ENCODE results near the gene CHST11.
"Not testable (repeated sequence)": the region's sequence is repeated elsewhere in the genome, so short reads cannot be mapped to it uniquely, and the experiment has no call there.

CHST11 gene

DNA sequence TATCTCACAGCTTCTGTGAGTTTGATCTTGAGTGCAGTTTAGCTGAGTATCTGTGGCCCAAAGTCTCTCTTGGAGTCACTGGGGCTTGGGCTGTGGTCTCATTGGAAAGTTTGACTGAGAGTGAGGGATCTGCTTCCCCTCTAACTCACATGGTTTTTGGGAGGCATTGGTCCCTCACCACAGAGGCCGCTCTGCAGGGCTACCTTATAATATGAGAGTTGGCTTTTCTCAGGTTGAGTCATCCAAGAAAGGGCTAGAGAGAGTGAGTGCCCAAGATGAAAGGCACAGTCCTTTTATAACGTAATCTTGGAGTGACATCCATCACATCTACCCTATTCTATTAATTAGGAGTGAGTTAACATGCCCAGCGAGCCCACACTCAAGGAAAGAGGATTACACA lies 325.5 kb downstream of the CHST11 start:
- no peak overlapping the region for H3K27ac Mint-ChIP-seq
- peaks cover 3% of the 10 kb centered on the region for H3K36me3 Mint-ChIP-seq
- H3K4me1 Mint-ChIP-seq = no peaks in the 10 kb centered on the region
- H3K9me3 Mint-ChIP-seq = no peaks in the 10 kb centered on the region
- H3K27me3 Mint-ChIP-seq = no peaks in the 10 kb centered on the region
- H3K4me3 Mint-ChIP-seq = no peak overlapping the region

- no peaks in the 10 kb centered on the region for H3K9me3 Mint-ChIP-seq
- H3K36me3 Mint-ChIP-seq = no peaks in the 10 kb centered on the region
- no peak overlapping the region for H3K4me3 Mint-ChIP-seq
- no peaks in the 10 kb centered on the region for H3K27me3 Mint-ChIP-seq
- no peak overlapping the region for H3K27ac Mint-ChIP-seq
- peaks cover 3% of the 10 kb centered on the region for H3K4me1 Mint-ChIP-seq
Observed at GRCh38 chr12:104784592-104784991, 327.8 kb downstream of the CHST11 start.

DNA sequence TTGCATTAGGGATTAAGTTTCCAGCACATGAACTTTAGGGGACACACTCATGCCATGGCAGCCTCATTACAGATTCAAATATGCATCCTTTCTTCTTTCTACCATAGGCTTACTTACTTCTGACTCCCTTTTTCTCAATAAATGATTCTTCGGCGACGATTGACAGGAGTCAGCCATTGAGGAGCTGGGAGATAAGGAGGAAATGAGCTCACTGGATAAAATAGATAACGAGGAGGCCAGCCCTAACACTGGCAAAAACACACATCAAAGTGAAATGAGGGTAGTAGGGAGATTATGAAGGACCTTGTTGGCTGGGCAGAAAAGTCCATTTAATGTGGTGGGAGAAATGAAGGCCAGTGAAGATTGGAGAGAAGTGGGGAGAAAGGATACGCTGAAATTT lies 329.1 kb downstream of the CHST11 start:
- Mint-ChIP-seq H3K36me3 (no peaks in the 10 kb centered on the region), H3K9me3 (no peaks in the 10 kb centered on the region), H3K4me1 (peaks cover 7% of the 10 kb centered on the region), H3K27me3 (no peaks in the 10 kb centered on the region), H3K4me3 (no peak overlapping the region), H3K27ac (no peak overlapping the region)

DNA sequence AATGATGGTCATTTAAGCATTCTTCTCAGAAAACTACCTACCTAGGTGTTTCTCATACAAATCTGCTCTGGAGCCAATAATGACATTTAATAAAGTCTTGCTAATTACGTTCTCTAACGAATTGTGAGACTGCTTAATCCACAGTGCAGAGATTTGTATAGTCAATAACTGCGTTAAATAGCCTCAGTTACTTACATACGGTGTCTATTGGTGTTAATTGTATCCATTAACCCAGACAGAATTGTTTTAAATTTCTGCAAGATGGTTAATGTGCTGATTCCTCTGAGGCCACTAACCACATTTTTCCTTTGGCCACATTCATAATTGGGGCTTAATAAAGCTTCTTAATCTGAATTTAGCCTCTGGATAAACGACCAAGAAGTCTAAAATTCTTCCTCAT lies 329.6 kb downstream of the CHST11 start:
- Mint-ChIP-seq H3K27me3 (no peaks in the 10 kb centered on the region), H3K4me3 (no peak overlapping the region), H3K27ac (no peak overlapping the region), H3K36me3 (no peaks in the 10 kb centered on the region), H3K9me3 (no peaks in the 10 kb centered on the region), H3K4me1 (peaks cover 7% of the 10 kb centered on the region)

DNA sequence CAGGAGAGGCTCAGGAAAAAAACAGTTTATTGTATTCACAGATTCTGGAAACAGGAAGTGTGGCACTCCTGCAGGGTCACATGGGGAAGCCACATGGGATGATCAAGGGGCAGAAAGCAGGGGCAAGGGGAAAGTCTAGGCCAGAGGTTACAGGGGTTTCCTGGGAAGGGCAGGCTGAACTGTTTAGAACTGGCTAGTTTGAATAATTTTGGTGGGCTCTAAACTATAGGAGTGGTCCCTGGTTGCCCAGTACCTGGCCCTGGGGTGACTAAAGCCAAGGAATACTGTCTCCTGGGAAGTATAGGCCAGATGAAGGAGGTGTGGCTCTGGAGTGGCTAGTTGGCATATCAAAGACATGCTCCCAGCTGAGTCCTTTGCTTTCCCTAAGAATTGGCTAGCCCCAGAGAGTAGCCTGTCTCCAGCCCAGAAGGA lies 332.1 kb downstream of the CHST11 start:
- H3K36me3 Mint-ChIP-seq = no peaks in the 10 kb centered on the region
- H3K27me3 Mint-ChIP-seq = no peaks in the 10 kb centered on the region
- no peaks in the 10 kb centered on the region for H3K9me3 Mint-ChIP-seq
- H3K4me3 Mint-ChIP-seq = no peak overlapping the region
- peaks cover 7% of the 10 kb centered on the region for H3K4me1 Mint-ChIP-seq
- no peak overlapping the region for H3K27ac Mint-ChIP-seq

DNA sequence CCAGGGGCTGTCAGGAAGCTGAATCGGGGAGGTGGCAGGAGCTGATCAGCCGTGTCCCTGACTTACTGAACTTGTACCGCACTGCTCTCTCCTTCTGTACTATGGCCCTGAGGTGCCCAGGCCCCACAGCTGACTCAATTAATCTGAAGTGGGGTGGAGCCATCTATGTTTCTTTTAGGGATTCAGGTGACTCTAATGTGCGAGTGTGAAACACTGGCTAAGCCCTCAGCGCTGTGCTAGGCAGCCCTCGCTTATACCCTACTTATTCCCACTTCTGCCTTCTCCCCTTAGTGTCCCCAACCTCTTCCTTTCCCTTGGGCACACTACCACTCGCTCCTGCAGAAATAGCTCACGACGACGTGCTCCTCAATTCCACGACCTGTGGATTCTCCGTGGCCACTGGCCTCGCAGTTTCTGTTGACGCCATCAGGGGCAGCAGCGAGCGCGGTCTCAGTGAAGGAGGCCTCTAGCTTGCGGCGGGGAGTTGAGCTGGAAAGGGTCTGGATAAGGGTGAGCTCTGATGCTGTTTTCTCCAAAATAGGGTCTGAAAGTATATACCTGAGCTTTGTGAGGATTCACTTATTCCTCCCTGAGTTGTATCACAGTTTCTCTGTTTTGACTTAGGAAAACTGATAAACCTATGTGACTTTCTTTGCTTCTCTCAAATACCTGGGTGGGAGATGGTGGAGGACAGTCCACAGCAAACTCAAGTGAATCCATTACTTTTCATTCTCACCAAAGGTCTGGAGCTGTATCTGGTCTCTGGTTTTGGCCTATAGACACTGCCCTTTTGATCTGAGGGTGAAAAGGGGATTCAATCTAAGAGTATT lies 333.8 kb downstream of the CHST11 start:
- Mint-ChIP-seq H3K4me3 (no peak overlapping the region), H3K4me1 (peaks cover 7% of the 10 kb centered on the region), H3K27me3 (peaks cover 2% of the 10 kb centered on the region), H3K36me3 (no peaks in the 10 kb centered on the region), H3K9me3 (no peaks in the 10 kb centered on the region), H3K27ac (no peak overlapping the region)

DNA sequence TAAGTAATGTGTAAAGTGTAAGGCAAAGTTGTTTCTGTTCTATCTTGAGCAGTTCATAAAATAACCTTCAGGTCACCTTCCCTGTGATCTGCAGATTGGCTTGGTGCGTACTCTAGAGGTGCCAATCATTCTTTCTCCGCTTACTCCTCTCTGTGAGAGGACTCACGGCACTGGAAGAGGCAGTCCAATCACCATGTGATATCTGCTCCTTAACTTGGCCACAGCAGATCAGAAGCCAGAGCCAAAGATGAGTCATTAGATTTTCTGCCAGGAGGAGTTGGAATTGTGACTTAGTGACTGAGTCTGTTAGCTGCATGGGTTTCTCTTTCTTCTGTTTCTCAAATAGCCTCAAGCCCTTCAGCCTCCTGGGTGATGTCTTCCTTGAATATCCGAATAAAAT lies 335.8 kb downstream of the CHST11 start:
- H3K4me3 Mint-ChIP-seq = no peak overlapping the region
- H3K9me3 Mint-ChIP-seq = no peaks in the 10 kb centered on the region
- H3K36me3 Mint-ChIP-seq = no peaks in the 10 kb centered on the region
- H3K27me3 Mint-ChIP-seq = peaks cover 2% of the 10 kb centered on the region
- peaks cover 7% of the 10 kb centered on the region for H3K4me1 Mint-ChIP-seq
- no peak overlapping the region for H3K27ac Mint-ChIP-seq

GRCh38 chr12:104793285-104793684 lies 336.5 kb downstream of the CHST11 start:
- Mint-ChIP-seq H3K4me1 (peaks cover 7% of the 10 kb centered on the region), H3K27ac (no peak overlapping the region), H3K4me3 (no peak overlapping the region), H3K27me3 (peaks cover 2% of the 10 kb centered on the region), H3K36me3 (no peaks in the 10 kb centered on the region), H3K9me3 (no peaks in the 10 kb centered on the region)

DNA sequence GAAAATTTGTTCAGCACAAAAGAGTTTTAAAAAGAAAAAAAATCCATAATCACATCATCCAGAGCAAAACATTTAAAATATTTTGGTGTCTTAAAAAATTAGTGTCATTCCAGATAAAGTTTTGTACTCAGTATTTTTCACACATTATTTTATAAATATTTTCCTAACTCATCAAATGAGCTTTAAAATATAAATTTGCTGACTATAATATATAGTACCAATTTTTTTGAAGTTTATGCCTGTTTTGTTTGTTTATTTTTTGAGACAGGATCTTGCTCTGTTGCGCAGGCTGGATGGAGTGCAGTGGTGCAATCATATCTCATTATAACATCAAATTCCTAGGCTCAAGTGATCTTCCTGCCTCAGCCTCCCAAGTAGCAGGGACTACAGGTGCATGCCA lies 337.2 kb downstream of the CHST11 start:
- Mint-ChIP-seq H3K27me3 (peaks cover 2% of the 10 kb centered on the region), H3K4me3 (no peak overlapping the region), H3K36me3 (no peaks in the 10 kb centered on the region), H3K4me1 (peaks cover 4% of the 10 kb centered on the region), H3K27ac (no peak overlapping the region), H3K9me3 (no peaks in the 10 kb centered on the region)

- H3K9me3 Mint-ChIP-seq = no peaks in the 10 kb centered on the region
- H3K27me3 Mint-ChIP-seq = peaks cover 2% of the 10 kb centered on the region
- H3K4me1 Mint-ChIP-seq = no peaks in the 10 kb centered on the region
- no peak overlapping the region for H3K4me3 Mint-ChIP-seq
- no peaks in the 10 kb centered on the region for H3K36me3 Mint-ChIP-seq
- H3K27ac Mint-ChIP-seq = no peak overlapping the region
Observed at GRCh38 chr12:104796475-104796862, 339.7 kb downstream of the CHST11 start.

DNA sequence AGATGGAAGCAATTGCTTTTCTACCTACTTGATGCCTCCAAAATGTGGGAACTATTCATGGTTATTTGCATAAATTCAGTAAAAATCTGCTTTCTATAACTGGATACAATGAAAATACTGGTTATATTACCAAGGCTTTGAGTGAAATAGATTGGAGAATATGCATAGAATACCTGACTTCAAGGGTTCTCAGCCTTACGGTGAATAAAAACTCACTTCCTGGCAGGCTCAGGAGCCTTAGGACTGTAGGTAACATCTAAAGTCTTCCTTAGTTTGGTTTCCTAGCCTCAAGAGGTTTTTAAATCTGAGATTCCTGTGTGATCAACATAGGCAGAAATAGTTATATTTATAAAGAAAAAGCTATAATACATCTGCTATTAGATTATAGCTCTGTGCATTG lies 342.7 kb downstream of the CHST11 start:
- no peak overlapping the region for H3K4me3 Mint-ChIP-seq
- H3K27me3 Mint-ChIP-seq = peaks cover 2% of the 10 kb centered on the region
- H3K27ac Mint-ChIP-seq = no peak overlapping the region
- H3K9me3 Mint-ChIP-seq = no peaks in the 10 kb centered on the region
- no peaks in the 10 kb centered on the region for H3K36me3 Mint-ChIP-seq
- H3K4me1 Mint-ChIP-seq = no peaks in the 10 kb centered on the region

DNA sequence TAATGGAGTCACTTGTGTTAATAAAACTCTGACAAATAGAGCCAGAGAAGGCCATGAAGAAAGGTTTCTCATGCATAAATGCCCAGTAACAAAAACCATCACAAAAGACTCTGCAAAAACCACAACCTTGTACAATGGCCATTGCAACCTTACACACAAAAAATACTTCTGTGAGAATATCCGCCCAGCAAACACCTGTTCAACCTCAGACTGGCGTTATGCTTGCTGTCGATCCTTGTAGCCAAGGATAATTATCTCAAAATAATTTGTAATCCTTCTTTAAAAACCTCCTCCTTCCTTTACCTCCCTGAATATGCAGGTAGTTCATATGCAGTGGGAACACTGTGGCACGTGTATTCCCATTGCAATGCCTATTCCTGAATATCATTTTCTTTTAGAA lies 344.3 kb downstream of the CHST11 start:
- no peak overlapping the region for H3K27ac Mint-ChIP-seq
- H3K27me3 Mint-ChIP-seq = no peaks in the 10 kb centered on the region
- H3K4me1 Mint-ChIP-seq = no peaks in the 10 kb centered on the region

DNA sequence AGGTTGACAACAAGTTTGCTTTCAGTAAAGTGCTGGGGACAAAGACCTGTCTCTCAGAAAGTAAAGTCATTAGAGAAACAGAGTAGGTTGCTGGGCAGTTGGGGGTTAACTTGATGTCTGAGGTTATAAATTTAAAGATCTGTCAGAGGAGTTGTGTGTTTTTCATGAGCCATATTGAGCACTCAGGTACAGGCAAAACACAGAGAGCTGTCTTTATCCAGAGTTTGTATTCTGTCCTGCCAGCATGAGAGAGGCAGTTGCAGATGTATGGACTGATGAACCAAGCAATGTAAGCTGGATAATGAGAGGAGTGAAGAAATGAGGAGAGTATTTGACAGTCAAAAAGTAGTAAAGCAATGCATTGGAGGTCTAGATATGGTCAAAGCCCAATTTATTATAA lies 344.7 kb downstream of the CHST11 start:
- H3K27me3 Mint-ChIP-seq = no peaks in the 10 kb centered on the region
- H3K36me3 Mint-ChIP-seq = no peaks in the 10 kb centered on the region
- no peak overlapping the region for H3K27ac Mint-ChIP-seq
- no peaks in the 10 kb centered on the region for H3K9me3 Mint-ChIP-seq
- H3K4me3 Mint-ChIP-seq = no peak overlapping the region
- no peaks in the 10 kb centered on the region for H3K4me1 Mint-ChIP-seq

More for the DNA sequence above, 344.3 kb downstream of the CHST11 start:
- Mint-ChIP-seq H3K36me3 (no peaks in the 10 kb centered on the region), H3K4me3 (no peak overlapping the region), H3K9me3 (no peaks in the 10 kb centered on the region)

DNA sequence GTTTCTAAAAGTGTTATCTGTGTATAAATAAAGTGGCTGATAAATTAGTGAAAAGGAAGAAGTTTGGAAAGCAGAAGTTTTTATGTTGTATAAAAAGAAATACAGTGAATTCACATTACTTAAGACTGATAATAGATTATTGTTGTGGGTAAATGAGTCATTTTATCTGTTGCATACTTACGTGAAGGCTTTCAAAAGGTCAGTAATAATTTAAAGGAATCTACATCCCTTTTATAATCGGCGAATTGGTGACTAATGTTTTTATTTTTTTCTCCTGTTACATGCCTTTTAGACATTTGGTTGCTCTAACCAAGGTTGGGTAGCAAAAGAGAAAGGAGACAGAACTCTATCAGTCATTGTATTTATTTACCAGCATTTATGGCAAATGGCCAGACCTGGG lies 345.5 kb downstream of the CHST11 start:
- Mint-ChIP-seq H3K27ac (no peak overlapping the region), H3K9me3 (no peaks in the 10 kb centered on the region), H3K36me3 (no peaks in the 10 kb centered on the region), H3K27me3 (no peaks in the 10 kb centered on the region), H3K4me1 (no peaks in the 10 kb centered on the region), H3K4me3 (no peak overlapping the region)

DNA sequence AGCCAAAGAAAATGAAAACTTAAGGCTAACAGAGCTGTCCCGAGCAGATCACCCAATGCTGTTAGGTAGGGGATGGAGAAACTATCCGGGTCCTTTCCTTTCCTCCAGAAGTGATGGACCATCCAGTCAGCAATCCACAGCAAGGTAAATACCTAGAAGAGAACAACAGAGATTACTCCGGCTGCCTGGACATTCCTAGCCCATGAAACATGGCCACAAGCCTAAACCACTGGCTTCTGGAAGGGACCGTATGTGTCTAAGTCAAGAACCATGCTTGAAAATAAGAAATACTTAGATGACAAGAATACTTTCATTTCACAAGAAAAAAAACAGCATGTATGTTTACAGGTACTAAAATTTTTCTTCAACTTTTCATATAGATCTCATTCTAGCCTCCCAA lies 348.4 kb downstream of the CHST11 start:
- Mint-ChIP-seq H3K4me3 (no peak overlapping the region), H3K27ac (no peak overlapping the region), H3K27me3 (no peaks in the 10 kb centered on the region), H3K4me1 (no peaks in the 10 kb centered on the region), H3K9me3 (no peaks in the 10 kb centered on the region), H3K36me3 (no peaks in the 10 kb centered on the region)

DNA sequence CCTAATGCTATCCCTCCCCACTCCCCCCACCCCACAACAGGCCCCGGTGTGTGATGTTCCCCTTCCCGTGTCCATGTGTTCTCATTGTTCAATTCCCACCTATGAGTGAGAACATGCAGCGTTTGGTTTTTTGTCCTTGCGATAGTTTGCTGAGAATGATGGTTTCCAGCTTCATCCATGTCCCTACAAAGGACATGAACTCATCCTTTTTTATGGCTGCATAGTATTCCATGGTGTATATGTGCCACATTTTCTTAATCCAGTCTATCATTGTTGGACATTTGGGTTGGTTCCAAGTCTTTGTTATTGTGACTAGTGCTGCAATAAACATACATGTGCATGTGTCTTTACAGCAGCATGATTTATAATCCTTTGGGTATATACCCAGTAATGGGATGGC lies 349.4 kb downstream of the CHST11 start:
- H3K27ac Mint-ChIP-seq, H3K27me3 Mint-ChIP-seq, H3K4me1 Mint-ChIP-seq, H3K4me3 Mint-ChIP-seq, H3K36me3 Mint-ChIP-seq, H3K9me3 Mint-ChIP-seq: not testable (repeated sequence)

DNA sequence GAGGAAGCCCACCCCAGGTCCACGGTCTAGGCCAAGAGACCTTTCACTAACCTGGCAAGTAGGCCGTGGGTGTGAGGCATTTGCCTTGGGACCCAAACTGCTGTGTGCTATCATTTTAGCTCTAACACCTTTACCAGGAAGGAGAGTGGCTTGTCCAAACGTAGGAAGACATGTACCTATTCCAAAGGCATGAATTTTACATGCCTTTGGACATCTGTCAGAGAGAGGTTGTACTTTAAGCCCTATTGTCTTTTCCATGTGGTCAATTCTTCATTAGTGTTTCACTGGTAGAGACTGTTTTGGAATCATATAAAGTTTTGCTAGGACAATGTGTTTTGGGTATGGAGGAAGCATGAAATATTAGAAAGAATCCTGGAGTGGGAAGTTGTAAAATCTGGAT lies 352.5 kb downstream of the CHST11 start:
- H3K4me3 Mint-ChIP-seq = no peak overlapping the region
- no peak overlapping the region for H3K27ac Mint-ChIP-seq
- H3K27me3 Mint-ChIP-seq = no peaks in the 10 kb centered on the region
- no peaks in the 10 kb centered on the region for H3K36me3 Mint-ChIP-seq
- no peaks in the 10 kb centered on the region for H3K9me3 Mint-ChIP-seq
- no peaks in the 10 kb centered on the region for H3K4me1 Mint-ChIP-seq

All from activated naive CD4-positive, alpha-beta T cell treated with anti-CD3 and anti-CD28 coated beads, Interleukin-2, amount 50 U/mL, for 24 hours (primary cell).